Measurements from ENCODE around the gene MYO18A. TPM values are rescaled to one million over a fixed set of nuclear protein-coding genes. Genes with fewer than 3 reads are reported as not detected.
A peak's percentile ranks its signal among the peaks of the same experiment; 100 is the strongest.

The MYO18A gene
- total RNA-seq, 1 experiment from 2014 or later: 37.2 TPM

GRCh38 chr17:29145289-29146073 is 34.7 kb downstream of the MYO18A start:
- CTCF ChIA-PET: interaction anchor here (0.6 to 7.2 kb wide), 15 partner anchors 9 to 447 kb away, joined by 3 to 127 read pairs (median 5); partner anchors contain the start of genes ANKRD13B and MYO18A
- Histone ChIP-seq H3K4me1 (ENCODE audit: control insufficient read depth in 1 of 2, insufficient read depth in 2 of 2, low read length in 2 of 2) (peaks cover 76 to 92% of the 10 kb centered on the region in 2 experiments), H3K9me3 (ENCODE audit: control insufficient read depth in 1 of 2, insufficient read depth in 1 of 2, low read depth in 1 of 2, low read length in 2 of 2) (no peaks in the 10 kb centered on the region), H3K4me3 (replicated peaks in 1 of 2; ENCODE audit: low read depth in 1 of 2, low read length in 2 of 2) (no peak overlapping the region), H3K36me3 (ENCODE audit: control insufficient read depth in 1 of 2, insufficient read depth in 2 of 2, low read length in 2 of 2) (no peaks in the 10 kb centered on the region), H3K27me3 (ENCODE audit: insufficient read depth, low read length) (no peaks in the 10 kb centered on the region), H3K27ac (ENCODE audit: low read depth, low read length) (no peak overlapping the region), H3K9me2 (ENCODE audit: insufficient read depth) (no peaks in the 10 kb centered on the region), H4K20me1 (ENCODE audit: insufficient read depth) (peaks cover 3% of the 10 kb centered on the region; the same call in 1 of the 2 replicates), H3K4me2 (ENCODE audit: low read length) (no peak overlapping the region; the same call in 1 of the 2 replicates), H3K79me2 (ENCODE audit: insufficient read depth, low read length) (peaks cover 24% of the 10 kb centered on the region; the same call in 1 of the 2 replicates), H2AFZ (ENCODE audit: low read depth, low read length, poor library complexity, severe bottlenecking) (no peak overlapping the region), H3K9ac (ENCODE audit: low read length) (0 out of 2 replicates have a peak overlapping the region, but pooled peaks have one; percentile 1)
- POLR2A ChIA-PET: interaction anchor here (0.5 to 1.6 kb wide), 8 partner anchors 9 to 180 kb away, joined by 3 to 6 read pairs (median 4); partner anchors contain the start of gene NUFIP2
- intact Hi-C loops (cut with micrococcal nuclease): loop anchor here (10.0 kb wide), 2 partner anchors 229 to 449 kb away; partner anchors contain the start of gene ANKRD13B
- DNase-seq (ENCODE audit: low read depth, low spot score): no peak
- RAD21 ChIA-PET (ENCODE audit: low non-redundant PET in 1 of 2, low total read pairs in 2 of 2, uncharacterized antibody in 2 of 2, unreplicated experiment in 2 of 2): interaction anchor here (0.5 to 2.7 kb wide), 6 partner anchors 21 to 180 kb away, joined by 3 to 22 read pairs (median 3); partner anchors contain the start of gene MYO18A (in 1 of the 2)
- ATAC-seq: peak; percentile 38
- BruUV-seq (replicated peaks): no TSS peak
- TF ChIP-seq RAD21 (IDR thresholded peaks at IDR 0.05; ENCODE audit: low read depth) (peak; percentile 68), SRF (IDR thresholded peaks at IDR 0.05; ENCODE audit: low read depth) (no peak), POLR2A (IDR thresholded peaks at IDR 0.05; ENCODE audit: borderline replicate concordance, extremely low read depth, insufficient read depth, insufficient read length) (no peak), EZH2phosphoT487 (IDR thresholded peaks at IDR 0.05; ENCODE audit: borderline replicate concordance) (no peak)
- TF ChIP-seq, protein P1, sequence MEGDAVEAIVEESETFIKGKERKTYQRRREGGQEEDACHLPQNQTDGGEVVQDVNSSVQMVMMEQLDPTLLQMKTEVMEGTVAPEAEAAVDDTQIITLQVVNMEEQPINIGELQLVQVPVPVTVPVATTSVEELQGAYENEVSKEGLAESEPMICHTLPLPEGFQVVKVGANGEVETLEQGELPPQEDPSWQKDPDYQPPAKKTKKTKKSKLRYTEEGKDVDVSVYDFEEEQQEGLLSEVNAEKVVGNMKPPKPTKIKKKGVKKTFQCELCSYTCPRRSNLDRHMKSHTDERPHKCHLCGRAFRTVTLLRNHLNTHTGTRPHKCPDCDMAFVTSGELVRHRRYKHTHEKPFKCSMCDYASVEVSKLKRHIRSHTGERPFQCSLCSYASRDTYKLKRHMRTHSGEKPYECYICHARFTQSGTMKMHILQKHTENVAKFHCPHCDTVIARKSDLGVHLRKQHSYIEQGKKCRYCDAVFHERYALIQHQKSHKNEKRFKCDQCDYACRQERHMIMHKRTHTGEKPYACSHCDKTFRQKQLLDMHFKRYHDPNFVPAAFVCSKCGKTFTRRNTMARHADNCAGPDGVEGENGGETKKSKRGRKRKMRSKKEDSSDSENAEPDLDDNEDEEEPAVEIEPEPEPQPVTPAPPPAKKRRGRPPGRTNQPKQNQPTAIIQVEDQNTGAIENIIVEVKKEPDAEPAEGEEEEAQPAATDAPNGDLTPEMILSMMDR (IDR thresholded peaks at IDR 0.05 in 2 of 3, conservative IDR thresholded peaks at IDR 0.05 in 1 of 3; ENCODE audit: borderline replicate concordance in 1 of 3, insufficient read depth in 1 of 3, low read depth in 2 of 3, low read length in 2 of 3): peak; percentile 45 to 58 (median 52); a peak in 5 of 6 replicates

Measured in HCT116 (cell line).